Middle frontal gyrus (tissue), 1 donor: Measurements from ENCODE around the gene KCNAB2.

Experiments
- DNase-seq: peaks from one replicate; pipeline ENCODE4 v3.0.0-alpha.2; 2015; ENCODE audit warnings: low spot score; ENCODE audit errors: extremely low spot score

Gene KCNAB2

GRCh38 chr1:6077506-6077905 is 31.8 kb downstream of the KCNAB2 start:
- DNase-seq, result no peak

GRCh38 chr1:6077919-6078318 is 32.2 kb downstream of the KCNAB2 start:
- no peak for DNase-seq

GRCh38 chr1:6080469-6080868 is 34.8 kb downstream of the KCNAB2 start:
- DNase-seq, result peak; percentile 45

- DNase-seq, result no peak
Measured at GRCh38 chr1:6081901-6082300, 36.2 kb downstream of the KCNAB2 start.

- no peak for DNase-seq
Measured at GRCh38 chr1:6082430-6082971, 36.8 kb downstream of the KCNAB2 start.

GRCh38 chr1:6083385-6083784 is 37.7 kb downstream of the KCNAB2 start:
- no peak for DNase-seq

GRCh38 chr1:6083801-6084446 is 38.2 kb downstream of the KCNAB2 start:
- DNase-seq, result peak; percentile 76

- DNase-seq, result no peak
Measured at GRCh38 chr1:6084781-6085495, 39.2 kb downstream of the KCNAB2 start.

- DNase-seq, result no peak
Measured at GRCh38 chr1:6085666-6086065, 40.0 kb downstream of the KCNAB2 start.

GRCh38 chr1:6086358-6086757 is 40.7 kb downstream of the KCNAB2 start:
- DNase-seq, result no peak

- DNase-seq, result no peak
Measured at GRCh38 chr1:6086762-6087376, 41.2 kb downstream of the KCNAB2 start.

GRCh38 chr1:6087377-6087772 is 41.7 kb downstream of the KCNAB2 start:
- no peak for DNase-seq

GRCh38 chr1:6087958-6088357 is 42.3 kb downstream of the KCNAB2 start:
- no peak for DNase-seq

- no peak for DNase-seq
Measured at GRCh38 chr1:6088956-6089355, 43.3 kb downstream of the KCNAB2 start.

GRCh38 chr1:6090288-6090687 is 44.6 kb downstream of the KCNAB2 start:
- no peak for DNase-seq

- DNase-seq, result no peak
Measured at GRCh38 chr1:6090996-6091822, 45.5 kb downstream of the KCNAB2 start.

GRCh38 chr1:6091823-6092109 is 46.1 kb downstream of the KCNAB2 start:
- no peak for DNase-seq

GRCh38 chr1:6092211-6092610 is 46.5 kb downstream of the KCNAB2 start:
- DNase-seq, result no peak

- DNase-seq, result no peak
Measured at GRCh38 chr1:6093071-6093470, 47.4 kb downstream of the KCNAB2 start.

- DNase-seq, result no peak
Measured at GRCh38 chr1:6093611-6094010, 47.9 kb downstream of the KCNAB2 start.

- DNase-seq, result no peak
Measured at GRCh38 chr1:6094246-6094645, 48.6 kb downstream of the KCNAB2 start.
